Peyer's patch (tissue), 4 donors: ENCODE measurements around the gene DOCK2.

ENCODE experiments used
- CTCF ChIP-seq, 6 experiments: fragments of 450-650 bp in 4 of 6; fragments of 200-600 bp in 2 of 6; sonication (generic) in 1 of 6; IDR thresholded peaks; one replicate each; pipeline ENCODE4 v1.5.1; 2017 to 2019; ENCODE audit warnings: antibody characterized with exemption in 6 of 6, mild to moderate bottlenecking in 3 of 6, moderate library complexity in 1 of 6
- POLR2A ChIP-seq, 2 donors: fragments of 450-650 bp; IDR thresholded peaks; one replicate each; pipeline ENCODE4 v1.5.1; 2017; ENCODE audit warnings: antibody characterized with exemption in 2 of 2, mild to moderate bottlenecking in 2 of 2, moderate library complexity in 2 of 2

- TF ChIP-seq CTCF (IDR thresholded peaks at IDR 0.05): no peak
- no peak for TF ChIP-seq POLR2A (IDR thresholded peaks at IDR 0.05)
These were observed 164.7 kb downstream of the DOCK2 start for GRCh38 chr5:169801781-169802180.
